ENCODE data around the gene LRMDA. TPM values are rescaled to one million over a fixed set of nuclear protein-coding genes. Genes with fewer than 3 reads are reported as not detected.

Gene LRMDA
- total and polyA plus RNA-seq, 2 of the 4 experiments (the other 2 are of a cell fraction) = 0.07 TPM; not detected in 1

GRCh38 chr10:75450075-75450445 lies 18.6 kb downstream of the LRMDA start:
- Histone ChIP-seq H4K20me1 (ENCODE audit: insufficient read depth, low read length) (no peaks in the 10 kb centered on the region), H3K79me1 (ENCODE audit: low read depth in 1 of 2, low read length in 2 of 2) (no peaks in the 10 kb centered on the region), H2BK15ac (ENCODE audit: low read depth, low read length) (no peak overlapping the region), H3K18ac (ENCODE audit: low read depth, low read length) (no peak overlapping the region), H2AK5ac (ENCODE audit: low read depth, low read length) (no peak overlapping the region), H3K4me3 (ENCODE audit: insufficient read depth, low read depth, low read length) (no peak overlapping the region), H3K9me1 (ENCODE audit: insufficient read depth, low read length) (no peaks in the 10 kb centered on the region), H3K56ac (ENCODE audit: extremely low read depth, insufficient read depth, low read length) (no peak overlapping the region), H3K9me3 (ENCODE audit: control insufficient read depth, insufficient read depth, low read length) (peaks cover 2% of the 10 kb centered on the region; the same call in 1 of the 2 replicates), H3K4ac (ENCODE audit: low read depth, low read length) (no peak overlapping the region), H2BK5ac (ENCODE audit: low read depth, low read length, poor library complexity, severe bottlenecking) (no peak overlapping the region), H3K9ac (ENCODE audit: low read depth, low read length) (no peak overlapping the region), H4K8ac (ENCODE audit: low read depth in 2 of 2, low read length in 2 of 2) (no peak overlapping the region), H3K27me3 (ENCODE audit: control insufficient read depth, insufficient read depth, low read length) (peaks cover 7% of the 10 kb centered on the region), H2AFZ (replicated peaks; ENCODE audit: low read length, poor library complexity) (no peak overlapping the region), H3K36me3 (ENCODE audit: control insufficient read depth, insufficient read depth, low read length) (no peaks in the 10 kb centered on the region), H3K4me1 (ENCODE audit: control insufficient read depth, insufficient read depth, low read length) (no peaks in the 10 kb centered on the region), H3K27ac (ENCODE audit: insufficient read depth, low read length) (no peak overlapping the region), H2BK20ac (ENCODE audit: low read depth, low read length) (no peak overlapping the region), H3K4me2 (ENCODE audit: low read depth, low read length) (no peak overlapping the region), H4K5ac (ENCODE audit: low read depth, low read length) (no peak overlapping the region), H3K14ac (replicated peaks; ENCODE audit: low read depth, low read length) (no peak overlapping the region), H3K23ac (ENCODE audit: low read depth, low read length) (no peak overlapping the region), H2AK9ac (replicated peaks; ENCODE audit: low read depth, low read length, poor library complexity) (no peak overlapping the region), H4K91ac (ENCODE audit: insufficient read depth, low read depth, low read length) (no peak overlapping the region), H2BK120ac (ENCODE audit: low read depth, low read length) (no peak overlapping the region)
- intact Hi-C loops (cut with micrococcal nuclease) = no loop called here
- no CpG with 5 or more reads among the region's 4 CpGs for WGBS, 2 experiments (ENCODE audit: extremely low coverage in 2 of 2, insufficient read length in 1 of 2)
- in situ Hi-C loops (cut with MboI; ENCODE audit: low sequenced_read_pairs) = no loop called here
- DNase-seq (no peak), ATAC-seq (ENCODE audit: low read depth) (no peak)
- dilution Hi-C loops (cut with HindIII; ENCODE audit: low sequenced_read_pairs, unreplicated experiment) = no loop called here
- POLR2A ChIA-PET (ENCODE audit: unreplicated experiment) = no interaction called here
- CTCF ChIA-PET = interaction anchor here (0.6 kb wide), 1 partner anchor 91 kb away, joined by 3 read pairs; no protein-coding TSS in a partner anchor
- TF ChIP-seq RFX5 (IDR thresholded peaks at IDR 0.05; ENCODE audit: low read depth, low read length) = no peak
- no peak for TF ChIP-seq FOS (IDR thresholded peaks at IDR 0.05; ENCODE audit: low read depth, low read length)
- no peak for TF ChIP-seq RAD21 (IDR thresholded peaks at IDR 0.05; ENCODE audit: low read length)
- TF ChIP-seq BHLHE40 (IDR thresholded peaks at IDR 0.05; ENCODE audit: low read depth, low read length) = no peak
- TF ChIP-seq SMC3 (IDR thresholded peaks at IDR 0.05; ENCODE audit: low read depth, low read length) = no peak
- no peak for TF ChIP-seq POLR2A (IDR thresholded peaks at IDR 0.05; ENCODE audit: low read depth, low read length)
- no peak for TF ChIP-seq NFE2L2 (IDR thresholded peaks at IDR 0.05; ENCODE audit: low read depth, low read length)
- no peak for TF ChIP-seq ELK1 (IDR thresholded peaks at IDR 0.05; ENCODE audit: borderline replicate concordance, low read depth, low read length)
- no peak for TF ChIP-seq CHD1 (IDR thresholded peaks at IDR 0.05; ENCODE audit: low read depth, low read length)
- TF ChIP-seq MAFK (IDR thresholded peaks at IDR 0.05; ENCODE audit: low read depth, low read length) = no peak
- no peak for TF ChIP-seq MXI1 (IDR thresholded peaks at IDR 0.05; ENCODE audit: borderline replicate concordance, low read depth, low read length)
- TF ChIP-seq USF2 (IDR thresholded peaks at IDR 0.05; ENCODE audit: low read depth, low read length) = no peak
- no TSS peak for BruUV-seq (replicated peaks)

Measured in IMR-90 (cell line).